OCI-LY1 (cell line): Measurements from ENCODE around the gene DUSP1.

ENCODE experiments used
- EZH2 ChIP-seq: fragments of 200-600 bp; sonication (generic), shearing (Covaris generic); IDR thresholded peaks from 2 replicates; pipeline ENCODE4 v1.8.0; 2017; ENCODE audit warnings: borderline replicate concordance, mixed run types, mild to moderate bottlenecking, antibody characterized with exemption, low read length, moderate library complexity, mixed read lengths
- TF ChIP-seq, protein P1 (sequence below): fragments of 200-600 bp; sonication (generic), shearing (Covaris generic); IDR thresholded peaks from 2 replicates; pipeline ENCODE4 v1.5.1; 2017; ENCODE audit warnings: mild to moderate bottlenecking, antibody characterized with exemption, low read length, moderate library complexity, mixed read lengths

DNA sequence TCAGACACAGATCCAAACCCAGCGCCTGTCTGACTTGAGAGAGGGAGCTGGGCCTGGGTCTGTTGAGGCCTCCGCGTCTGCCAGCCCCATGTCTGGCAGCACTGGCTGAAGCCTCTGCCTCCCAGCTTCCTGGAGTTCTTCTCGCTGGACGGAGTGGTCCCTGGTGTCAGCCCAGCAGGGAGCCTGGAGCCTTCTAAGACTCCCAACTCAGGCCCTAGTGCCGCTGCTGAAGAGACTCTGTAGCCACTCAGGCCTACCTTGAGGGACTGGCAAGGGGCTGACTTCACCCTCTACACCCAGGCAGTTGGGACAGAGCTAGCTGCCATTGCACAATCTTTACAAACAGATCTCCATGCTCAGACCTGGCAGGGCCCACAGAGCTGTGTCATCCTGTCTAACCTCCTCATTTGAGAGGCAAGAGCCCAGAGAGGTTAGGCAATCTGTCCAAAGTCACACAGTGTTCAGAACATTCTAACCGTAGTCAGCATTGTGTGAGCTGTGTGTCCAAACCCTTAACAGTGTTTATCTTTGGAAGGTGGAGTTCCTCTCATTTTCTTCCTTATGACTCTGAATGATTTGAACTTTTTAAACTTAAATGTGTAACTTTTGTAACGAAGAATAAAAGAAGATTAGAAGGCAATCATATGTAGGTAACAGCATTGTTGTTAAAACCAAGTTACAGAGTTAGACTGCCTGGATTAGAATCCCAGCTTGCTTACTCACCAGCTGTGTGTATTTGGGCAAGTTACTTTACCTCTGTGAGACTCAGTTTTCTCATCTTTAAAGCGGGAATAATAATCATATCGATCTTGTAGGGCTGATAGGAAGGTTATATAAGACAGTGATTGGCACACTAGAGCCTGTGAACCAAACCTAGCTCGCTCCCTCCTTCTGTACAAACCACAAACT is 4.6 kb upstream of the DUSP1 start:
- TF ChIP-seq, protein P1, sequence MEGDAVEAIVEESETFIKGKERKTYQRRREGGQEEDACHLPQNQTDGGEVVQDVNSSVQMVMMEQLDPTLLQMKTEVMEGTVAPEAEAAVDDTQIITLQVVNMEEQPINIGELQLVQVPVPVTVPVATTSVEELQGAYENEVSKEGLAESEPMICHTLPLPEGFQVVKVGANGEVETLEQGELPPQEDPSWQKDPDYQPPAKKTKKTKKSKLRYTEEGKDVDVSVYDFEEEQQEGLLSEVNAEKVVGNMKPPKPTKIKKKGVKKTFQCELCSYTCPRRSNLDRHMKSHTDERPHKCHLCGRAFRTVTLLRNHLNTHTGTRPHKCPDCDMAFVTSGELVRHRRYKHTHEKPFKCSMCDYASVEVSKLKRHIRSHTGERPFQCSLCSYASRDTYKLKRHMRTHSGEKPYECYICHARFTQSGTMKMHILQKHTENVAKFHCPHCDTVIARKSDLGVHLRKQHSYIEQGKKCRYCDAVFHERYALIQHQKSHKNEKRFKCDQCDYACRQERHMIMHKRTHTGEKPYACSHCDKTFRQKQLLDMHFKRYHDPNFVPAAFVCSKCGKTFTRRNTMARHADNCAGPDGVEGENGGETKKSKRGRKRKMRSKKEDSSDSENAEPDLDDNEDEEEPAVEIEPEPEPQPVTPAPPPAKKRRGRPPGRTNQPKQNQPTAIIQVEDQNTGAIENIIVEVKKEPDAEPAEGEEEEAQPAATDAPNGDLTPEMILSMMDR, result no peak
- no peak for TF ChIP-seq EZH2
